Activated CD4-positive, alpha-beta T cell treated with anti-CD3 and anti-CD28 coated beads, Interleukin-2, amount 50 U/mL, for 24 hours (primary cell): ENCODE measurements around the gene SHMT2.

Experiments
- DNase-seq, 2 donors: peaks; one replicate each; pipeline ENCODE4 v3.0.0-alpha.2; 2020; ENCODE audit warnings: low read depth in 1 of 2, low spot score in 1 of 2

SHMT2 gene

DNA sequence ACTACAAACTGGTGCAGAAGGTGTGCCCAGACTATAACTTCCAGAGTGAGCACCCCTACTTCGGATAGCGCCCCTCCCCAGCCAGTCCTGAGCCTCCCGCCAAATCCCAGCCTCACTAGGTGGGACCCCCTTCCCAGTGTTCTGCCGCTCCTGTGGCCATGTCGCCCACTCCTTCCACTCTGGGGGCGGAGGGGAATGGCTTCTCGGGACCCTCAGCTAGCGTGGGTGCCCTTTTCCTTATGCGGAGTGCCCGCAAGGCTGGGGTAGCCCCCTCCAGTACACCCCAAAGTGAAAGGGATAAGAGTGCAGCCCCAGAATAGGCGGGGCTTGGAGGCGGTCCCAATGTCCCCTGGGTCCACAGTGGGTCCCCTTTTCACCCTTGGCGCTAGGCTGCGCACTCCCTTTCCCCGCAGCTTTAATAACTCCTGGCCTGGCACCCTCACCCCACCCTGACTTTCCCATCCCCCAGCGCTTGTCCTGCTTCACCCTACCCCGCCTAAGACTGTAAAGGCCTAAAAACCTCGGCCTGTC is 3.8 kb upstream of the SHMT2 start:
- no peak for DNase-seq

DNA sequence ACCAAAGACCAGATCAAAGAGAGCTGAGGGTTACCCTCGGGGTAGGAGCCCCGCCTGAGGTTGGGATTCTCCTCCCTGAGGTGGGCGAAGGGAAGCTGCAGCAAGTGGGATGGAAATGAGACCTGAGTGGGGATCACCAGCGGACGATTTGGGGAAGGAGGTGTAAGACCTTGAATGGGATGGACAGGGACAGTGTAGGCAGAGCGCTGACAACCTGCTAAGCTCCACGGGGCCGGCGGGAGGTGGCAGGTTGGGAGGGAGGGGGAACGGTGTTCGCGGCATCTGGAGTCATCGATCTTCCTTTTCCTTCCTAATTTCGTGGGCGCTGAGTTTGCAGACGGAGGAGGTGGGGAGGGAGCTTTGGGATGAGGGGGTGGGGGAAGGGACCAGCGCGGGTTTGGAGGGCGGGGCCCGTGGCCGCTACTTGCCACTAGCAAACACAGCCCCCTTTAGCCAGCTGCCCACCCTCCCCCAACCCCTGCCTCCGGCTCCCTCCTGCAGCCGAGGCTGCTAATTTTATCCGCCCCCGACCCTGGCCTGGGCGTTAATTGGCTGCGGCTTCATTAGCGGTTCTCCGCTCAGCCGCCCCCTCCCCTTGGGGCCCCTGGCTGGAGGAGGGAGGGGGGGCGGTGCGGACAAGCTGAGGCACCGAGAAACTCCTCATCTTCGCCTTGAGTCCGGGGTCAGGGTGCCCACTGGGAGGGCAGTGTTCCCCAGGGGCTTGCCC is 2.8 kb upstream of the SHMT2 start:
- DNase-seq: no peak

DNA sequence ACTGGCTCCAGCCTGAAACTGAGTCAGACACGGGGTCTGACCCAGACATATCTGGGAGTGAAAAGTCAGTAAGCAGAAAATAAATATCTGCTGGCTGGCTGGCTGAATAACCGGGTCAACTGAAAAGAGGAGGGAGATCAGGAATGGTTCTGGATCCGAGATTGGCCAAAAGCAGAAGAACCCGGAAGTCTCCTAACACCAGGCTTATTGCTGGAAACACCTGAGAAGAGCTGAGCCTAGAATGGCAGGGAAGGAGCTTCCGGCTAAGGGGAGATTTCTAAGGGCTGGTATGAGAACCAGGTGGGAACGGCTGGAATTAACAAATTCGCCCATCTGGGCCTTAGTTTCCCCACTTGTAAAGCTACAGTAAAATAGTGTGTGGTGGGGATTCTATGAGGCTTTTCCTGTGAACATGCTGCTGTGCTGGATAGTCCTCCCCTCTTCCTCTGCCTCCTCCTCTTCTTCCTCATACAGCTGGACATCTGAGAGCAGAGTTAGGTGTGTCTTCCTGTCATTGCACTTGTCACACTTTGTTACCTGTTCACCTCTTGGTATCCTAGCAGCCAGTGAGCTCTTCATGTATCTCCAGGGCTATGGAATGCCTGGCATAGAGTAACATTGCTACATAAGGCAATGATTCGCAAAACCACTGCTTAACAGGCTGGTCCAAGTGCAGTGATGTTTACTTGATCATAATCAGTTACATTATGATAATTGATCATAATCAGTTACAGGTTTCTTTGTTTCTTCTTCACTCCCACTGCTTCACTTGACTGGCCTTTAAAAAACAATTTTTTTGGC is 2.0 kb upstream of the SHMT2 start:
- no peak for DNase-seq

DNA sequence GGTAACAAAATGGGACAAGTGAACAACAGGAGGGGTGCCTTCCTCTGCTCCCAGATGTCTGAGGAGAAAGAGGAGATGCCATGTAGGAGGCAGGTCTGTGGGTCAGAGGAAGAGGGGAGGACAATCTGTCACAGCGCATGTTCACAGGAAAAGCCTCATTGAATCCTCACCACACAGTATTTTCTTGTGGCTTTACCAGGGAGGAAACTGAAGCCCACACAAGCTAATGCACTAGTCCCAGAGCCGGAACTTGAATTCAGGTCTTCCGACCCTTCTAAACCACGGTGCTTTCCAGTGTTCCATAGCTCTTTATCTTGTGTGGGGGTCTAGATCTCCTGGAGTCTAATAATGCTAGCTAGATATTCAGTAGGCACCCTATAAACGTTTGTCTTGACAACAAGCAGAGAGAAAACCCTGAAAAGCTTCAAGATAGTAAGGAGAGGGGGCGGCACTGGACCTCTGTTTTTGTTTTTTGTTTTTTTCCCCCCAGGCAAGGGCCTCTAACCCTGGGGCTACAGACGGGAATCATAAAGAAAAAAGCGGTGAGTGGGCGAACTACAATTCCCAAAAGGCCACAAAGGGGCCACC is 371 bp upstream of the SHMT2 start:
- no peak for DNase-seq

DNA sequence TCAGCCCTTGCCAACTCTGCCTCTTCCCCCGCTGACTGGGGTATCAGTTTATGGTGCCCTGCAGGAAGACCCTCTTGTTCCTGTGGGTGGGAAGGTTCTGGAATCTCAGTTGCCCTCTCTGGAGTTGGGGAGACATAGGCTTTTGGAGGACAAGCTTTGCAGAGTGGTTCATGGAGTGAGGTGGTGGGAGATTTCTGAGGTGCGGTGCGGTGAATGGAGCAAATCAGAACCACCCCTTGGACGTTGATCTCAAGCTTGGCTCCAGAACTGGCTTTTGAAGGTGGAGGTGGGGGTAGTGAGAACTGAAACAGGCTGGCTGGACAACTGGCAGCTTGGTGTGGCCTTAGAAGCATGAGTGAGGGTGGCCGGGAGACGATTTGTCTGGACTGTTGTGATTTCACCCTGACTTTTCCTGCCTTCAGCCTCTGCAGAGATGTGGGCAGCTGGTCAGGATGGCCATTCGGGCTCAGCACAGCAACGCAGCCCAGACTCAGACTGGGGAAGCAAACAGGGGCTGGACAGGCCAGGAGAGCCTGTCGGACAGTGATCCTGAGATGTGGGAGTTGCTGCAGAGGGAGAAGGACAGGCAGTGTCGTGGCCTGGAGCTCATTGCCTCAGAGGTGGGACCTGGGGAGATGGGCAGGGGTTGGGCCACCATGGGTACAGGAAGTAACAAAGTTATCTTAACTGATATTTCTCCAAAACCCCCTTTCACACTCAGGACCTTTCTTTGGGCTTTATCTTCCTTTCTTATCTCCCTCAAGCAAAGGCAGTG is 1.1 kb downstream of the SHMT2 start:
- no peak for DNase-seq

DNA sequence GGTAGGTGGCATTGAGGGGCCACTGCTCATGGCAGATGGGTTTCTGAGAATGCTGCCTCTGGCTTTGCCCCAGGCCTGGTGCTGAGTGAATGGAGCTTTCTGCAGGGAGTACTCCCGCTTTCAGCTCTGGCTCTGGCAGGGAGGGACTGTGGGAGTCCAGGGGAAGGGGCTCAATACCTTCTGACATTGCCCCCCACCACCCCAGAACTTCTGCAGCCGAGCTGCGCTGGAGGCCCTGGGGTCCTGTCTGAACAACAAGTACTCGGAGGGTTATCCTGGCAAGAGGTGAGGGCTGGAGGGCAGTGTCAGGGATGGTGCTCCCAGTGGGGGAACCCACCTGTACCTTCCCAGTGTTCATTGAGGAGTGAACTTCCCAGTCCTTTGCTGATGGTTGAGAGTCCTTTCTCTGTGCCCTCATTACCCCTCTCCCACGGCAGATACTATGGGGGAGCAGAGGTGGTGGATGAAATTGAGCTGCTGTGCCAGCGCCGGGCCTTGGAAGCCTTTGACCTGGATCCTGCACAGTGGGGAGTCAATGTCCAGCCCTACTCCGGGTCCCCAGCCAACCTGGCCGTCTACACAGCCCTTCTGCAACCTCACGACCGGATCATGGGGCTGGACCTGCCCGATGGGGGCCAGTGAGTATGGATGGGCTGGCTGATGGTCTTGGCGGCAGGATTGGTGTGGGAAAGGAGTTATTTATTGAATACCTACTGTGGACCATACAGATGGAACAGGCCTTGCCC is 1.9 kb downstream of the SHMT2 start:
- DNase-seq: no peak

DNA sequence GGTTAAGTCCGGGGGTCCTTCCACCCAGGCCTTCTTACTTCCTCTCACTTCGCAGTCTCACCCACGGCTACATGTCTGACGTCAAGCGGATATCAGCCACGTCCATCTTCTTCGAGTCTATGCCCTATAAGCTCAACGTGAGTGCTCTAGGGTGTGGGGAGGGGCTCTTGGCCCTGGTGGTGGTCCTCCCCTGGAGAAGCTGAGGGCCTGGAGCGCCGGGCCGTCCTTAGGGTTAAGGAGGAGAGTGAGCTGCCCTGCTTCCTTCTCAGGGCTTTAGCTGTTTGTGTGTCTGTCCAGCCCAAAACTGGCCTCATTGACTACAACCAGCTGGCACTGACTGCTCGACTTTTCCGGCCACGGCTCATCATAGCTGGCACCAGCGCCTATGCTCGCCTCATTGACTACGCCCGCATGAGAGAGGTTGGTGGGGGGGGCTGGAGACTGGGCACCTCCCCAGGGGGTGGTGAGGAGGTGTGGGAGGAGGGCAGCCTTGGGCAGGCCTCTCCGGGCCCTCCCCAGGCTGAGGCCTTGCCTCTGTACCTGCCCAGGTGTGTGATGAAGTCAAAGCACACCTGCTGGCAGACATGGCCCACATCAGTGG is 2.7 kb downstream of the SHMT2 start:
- DNase-seq: no peak

DNA sequence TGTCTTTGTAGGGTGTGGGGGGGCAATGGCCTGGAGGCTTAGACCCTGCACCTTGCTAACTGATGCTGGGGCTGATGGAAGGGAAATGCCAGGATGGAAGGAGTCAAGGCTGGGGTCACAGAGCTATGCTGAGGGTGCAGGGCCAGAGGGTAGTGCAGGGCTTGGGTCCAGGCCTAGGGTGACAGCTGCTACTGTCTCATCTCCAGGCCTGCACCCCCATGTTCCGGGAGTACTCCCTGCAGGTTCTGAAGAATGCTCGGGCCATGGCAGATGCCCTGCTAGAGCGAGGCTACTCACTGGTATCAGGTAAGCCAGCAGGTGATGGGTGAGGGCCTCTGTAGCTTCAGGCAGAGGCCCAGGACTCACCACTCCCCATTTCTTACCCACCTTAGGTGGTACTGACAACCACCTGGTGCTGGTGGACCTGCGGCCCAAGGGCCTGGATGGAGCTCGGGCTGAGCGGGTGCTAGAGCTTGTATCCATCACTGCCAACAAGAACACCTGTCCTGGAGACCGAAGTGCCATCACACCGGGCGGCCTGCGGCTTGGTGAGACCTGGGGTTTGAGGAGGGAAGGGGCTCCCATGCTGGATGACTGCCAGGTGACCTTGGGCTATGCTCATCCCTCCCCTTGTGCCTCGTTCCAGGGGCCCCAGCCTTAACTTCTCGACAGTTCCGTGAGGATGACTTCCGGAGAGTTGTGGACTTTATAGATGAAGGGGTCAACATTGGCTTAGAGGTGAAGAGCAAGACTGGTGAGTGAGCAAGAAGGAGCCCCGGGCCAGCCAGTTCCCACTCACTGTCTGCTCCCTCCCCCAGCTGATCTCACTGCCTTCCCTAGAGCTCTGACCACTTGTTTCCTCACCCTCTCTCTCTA is 4.1 kb downstream of the SHMT2 start:
- no peak for DNase-seq

DNA sequence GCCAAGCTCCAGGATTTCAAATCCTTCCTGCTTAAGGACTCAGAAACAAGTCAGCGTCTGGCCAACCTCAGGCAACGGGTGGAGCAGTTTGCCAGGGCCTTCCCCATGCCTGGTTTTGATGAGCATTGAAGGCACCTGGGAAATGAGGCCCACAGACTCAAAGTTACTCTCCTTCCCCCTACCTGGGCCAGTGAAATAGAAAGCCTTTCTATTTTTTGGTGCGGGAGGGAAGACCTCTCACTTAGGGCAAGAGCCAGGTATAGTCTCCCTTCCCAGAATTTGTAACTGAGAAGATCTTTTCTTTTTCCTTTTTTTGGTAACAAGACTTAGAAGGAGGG is 4.7 kb downstream of the SHMT2 start:
- no peak for DNase-seq

DNA sequence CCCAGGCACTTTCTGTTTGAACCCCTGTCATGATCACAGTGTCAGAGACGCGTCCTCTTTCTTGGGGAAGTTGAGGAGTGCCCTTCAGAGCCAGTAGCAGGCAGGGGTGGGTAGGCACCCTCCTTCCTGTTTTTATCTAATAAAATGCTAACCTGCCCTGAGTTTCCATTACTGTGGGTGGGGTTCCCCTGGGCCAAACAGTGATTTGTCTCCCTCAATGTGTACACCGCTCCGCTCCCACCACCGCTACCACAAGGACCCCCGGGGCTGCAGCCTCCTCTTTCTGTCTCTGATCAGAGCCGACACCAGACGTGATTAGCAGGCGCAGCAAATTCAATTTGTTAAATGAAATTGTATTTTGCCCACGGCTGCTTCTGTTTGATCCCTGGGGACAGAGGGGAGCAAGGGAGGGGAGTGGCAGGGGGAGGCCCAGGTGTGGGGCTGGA is 5.1 kb downstream of the SHMT2 start:
- no peak for DNase-seq

DNA sequence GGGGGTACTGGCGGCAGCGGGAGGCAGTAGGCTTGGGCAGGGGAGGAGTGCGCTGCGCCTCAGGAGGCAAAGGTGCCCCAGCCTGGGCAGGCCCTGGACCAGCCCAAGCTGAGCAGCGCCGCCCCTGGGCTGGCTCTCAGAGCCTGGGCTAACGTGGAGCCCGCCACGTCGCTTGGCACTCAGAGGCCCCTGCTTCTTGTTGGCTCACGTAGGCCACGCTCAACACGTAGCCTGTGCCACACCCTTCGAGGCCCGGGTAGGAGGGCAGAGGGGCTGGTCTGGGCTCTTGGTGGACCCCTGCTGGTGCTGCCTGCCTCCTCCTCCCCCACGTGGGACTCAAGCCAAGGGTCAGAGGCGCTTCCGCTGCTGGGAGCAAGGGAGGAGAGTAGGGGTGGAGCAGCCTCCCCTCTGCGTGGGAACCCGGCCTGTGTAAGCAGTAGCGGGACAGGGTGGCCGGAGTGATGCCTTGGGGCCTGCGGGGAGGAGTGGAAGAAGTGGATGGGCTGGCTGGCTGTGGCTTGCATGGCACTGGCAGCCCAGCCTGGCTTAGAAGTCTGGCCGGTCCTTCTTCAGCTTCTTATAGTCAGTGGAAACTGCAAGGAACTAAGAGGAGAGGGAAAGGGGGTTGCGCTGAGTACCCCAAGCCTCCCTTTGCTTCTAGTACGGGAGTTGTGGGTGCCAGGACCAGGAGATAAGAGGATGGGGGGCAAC is 5.7 kb downstream of the SHMT2 start:
- no peak for DNase-seq

DNA sequence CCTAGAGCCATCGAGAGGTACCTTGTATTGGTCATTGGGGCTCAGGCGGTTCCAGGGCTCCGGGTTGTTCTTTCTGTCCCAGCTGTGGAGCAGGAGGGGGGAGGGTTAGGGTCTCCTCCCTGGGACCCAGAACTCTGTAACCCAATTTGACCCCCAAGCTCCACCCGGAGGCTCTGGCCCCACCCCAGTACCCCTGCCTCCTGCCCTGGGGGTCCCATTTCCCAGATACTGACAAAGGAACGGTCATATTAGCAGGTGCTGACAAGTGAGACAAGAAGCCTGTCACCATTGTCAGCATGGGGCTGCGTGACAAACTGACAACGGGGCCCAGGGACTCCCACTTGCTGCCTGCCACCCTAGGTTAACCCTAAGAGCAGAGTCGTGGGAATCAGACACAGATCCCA is 6.2 kb downstream of the SHMT2 start:
- DNase-seq: no peak

DNA sequence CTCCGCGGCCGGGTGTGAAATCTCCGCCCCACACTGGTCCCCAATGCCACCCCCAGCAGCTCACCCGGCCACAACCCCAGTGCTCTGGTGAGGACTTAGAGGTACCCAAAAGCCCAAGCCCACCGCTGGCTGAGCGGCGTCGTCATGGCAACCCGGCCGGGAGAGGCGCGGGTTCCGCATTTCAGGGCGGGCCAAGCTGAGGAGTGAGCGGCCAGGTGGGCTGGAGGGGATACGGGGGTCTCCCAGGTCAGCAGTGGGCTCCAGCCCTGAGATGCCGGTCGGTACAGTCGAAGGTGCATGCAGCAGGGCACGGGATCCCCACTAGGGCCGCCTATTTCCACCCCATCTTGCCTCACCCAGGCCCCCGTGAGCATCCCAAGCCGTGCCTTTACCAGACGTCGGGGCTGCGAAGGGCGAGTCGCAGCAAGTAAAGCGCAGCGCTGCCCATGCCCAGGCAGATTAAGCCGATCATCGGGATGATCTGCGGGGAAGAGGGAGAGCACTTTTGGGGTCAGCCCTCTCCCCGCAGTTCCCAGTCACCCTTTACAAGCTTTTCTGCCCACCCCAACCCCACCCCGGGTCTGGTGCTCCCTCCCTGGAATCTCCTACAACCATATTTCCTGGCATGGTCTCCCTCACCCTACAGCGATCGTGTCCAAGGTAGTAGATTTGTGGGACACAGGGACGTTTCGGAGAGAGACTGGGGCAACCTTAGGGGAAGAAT is 6.9 kb downstream of the SHMT2 start:
- no peak for DNase-seq

DNA sequence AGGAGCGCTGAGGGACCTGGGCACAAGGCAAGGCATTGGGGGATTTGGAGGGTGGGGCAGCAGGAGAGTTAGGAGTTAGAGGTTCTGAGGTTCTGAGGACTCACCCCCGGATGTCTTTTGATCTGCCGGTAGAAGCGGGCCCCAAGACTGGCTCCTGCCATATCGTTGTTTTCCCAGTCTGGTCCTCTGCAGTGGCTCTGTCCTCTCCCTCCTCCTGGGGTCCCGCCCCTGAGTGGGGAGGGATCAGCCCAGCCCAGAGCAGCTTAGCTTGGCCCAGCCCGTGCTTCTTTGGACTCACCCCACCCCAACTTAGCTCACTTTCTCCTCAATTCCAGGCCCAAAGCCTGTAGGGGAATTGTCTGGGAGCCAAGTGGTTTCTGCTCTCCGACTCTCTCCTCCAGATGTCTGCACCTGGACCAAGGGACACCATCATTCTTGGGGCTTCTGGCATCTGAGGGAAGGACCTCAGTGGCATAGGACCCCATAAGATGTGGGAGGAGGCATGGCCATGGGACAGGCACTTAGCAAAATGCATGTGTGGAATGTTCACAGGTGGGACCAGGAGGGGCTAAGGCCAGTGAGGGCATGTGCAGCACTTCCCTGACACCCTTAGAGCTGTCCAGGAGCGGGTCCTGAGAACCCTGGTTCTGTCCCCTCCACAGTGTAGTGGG is 7.5 kb downstream of the SHMT2 start:
- no peak for DNase-seq

DNA sequence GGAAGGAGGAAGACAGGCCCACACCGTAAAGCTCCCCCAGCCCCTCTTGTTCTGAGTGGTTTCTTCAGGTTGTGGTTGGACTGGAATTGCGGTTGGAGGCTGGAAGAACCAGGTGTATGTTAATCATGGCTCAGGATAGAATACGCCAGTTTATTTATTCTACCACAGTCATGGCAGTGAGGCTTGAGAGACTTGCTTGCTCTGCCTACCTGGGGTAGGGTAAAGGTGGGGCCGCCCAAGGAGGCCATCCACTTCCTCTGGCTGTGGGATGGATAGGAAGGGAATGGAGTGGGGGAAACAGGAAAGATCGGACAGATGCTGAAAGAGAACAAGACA is 8.1 kb downstream of the SHMT2 start:
- no peak for DNase-seq

DNA sequence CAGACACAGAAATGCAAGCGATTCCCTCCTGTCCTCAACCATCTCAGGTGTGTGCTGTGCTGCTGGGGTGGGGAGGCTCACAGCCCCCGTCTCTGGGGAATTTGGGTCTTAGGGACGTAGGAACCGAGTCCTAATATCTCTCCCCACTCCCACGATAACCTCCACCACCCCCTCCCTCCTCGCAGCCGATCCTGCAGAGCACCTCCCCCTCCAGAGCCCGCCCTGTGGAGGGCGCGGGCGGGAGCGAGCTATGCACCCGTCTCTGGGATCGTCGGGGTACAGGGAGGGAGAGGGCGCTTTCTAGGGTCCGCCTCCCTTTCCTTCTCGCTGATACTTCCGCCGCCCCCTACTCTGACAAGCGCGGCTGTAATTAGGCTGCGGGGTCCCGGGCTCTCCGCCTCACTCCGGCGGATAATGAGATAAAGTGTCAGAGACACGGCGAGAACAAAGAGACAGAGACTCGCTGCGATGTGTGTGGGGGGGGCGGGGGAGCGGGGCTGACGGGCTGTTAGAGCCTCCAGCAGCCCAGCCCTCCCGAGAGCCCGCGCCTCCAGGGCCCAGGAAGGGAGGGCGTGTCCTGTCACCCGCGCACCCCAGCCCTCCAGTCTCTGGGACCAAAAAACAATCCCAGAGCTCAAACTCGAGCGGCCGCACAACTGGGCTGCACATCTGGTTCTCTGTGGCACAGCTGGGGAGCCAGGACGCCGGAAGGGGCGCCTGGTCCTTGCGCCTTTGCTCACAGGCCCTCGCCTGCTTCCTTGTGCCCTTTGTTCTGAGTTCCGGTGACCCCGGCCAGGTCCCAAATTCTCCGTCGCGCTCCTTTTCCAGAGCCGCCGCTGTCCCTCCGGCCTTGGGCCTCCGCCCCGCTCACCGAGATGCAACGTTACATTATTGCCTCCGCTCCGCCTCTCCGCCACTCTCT is 8.7 kb downstream of the SHMT2 start:
- no peak for DNase-seq
